Erythroblast (primary cell): ENCODE measurements around the gene LONP1.

ENCODE experiments used
- GATA1 ChIP-seq: IDR thresholded peaks from 2 replicates; pipeline ENCODE4 v1.6.1; 2011; ENCODE audit warnings: low read depth, mild to moderate bottlenecking, control low read depth, low read length, moderate library complexity
- POLR2A ChIP-seq: IDR thresholded peaks from 2 replicates; pipeline ENCODE4 v1.6.1; 2011; ENCODE audit warnings: mild to moderate bottlenecking, low read length

DNA sequence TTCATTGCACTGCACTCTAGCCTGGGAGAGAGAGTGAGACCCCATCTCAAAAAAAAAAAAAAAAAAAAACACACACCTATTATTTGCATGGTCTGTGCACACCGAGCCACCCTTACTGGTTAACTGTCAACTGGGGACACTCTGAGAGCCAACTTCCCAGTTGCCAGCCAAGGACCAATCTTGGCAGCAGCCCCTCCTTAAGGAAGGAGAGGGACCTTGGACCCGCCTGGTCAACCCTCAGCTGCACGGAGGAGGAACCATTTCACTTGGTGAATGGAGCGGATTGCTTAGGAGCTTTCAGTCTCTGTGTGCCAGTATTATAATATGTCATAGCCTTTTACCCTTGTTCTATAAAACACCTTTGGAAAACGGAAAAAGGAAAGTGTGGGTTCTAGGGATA, 64.5 kb downstream of the LONP1 start:
- TF ChIP-seq POLR2A (no peak), GATA1 (no peak)
